DMS 273 (cell line): ENCODE results near the gene ANKRD17.

Source experiments
- DNase-seq: peaks from one replicate; lab custom pipeline; 2025; ENCODE audit not compliant: unreplicated experiment; lab: John Stamatoyannopoulos, UW

The ANKRD17 gene

DNA sequence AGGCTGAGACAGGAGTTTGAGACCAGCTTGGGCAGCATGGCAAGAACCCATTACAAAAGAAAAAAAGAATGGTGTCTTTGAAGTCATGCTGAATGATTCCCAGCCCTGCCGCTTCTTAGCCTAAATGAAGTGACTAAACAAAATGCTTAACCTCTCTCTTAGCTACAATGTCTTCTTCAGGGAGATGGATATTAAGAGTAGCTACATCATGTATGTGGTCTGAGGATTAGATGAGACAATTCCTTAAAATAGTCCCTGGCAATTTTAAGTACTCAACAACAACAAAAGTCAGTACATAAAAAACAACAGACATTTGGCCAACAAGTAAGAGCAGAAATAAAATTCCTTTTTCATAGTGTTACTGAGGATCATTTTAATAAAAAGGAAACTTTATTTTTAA, 124.8 kb downstream of the ANKRD17 start:
- DNase-seq: no peak

- no peak for DNase-seq
Measured at GRCh38 chr4:73131281-73131680, 127.3 kb downstream of the ANKRD17 start.

- no peak for DNase-seq
Measured at GRCh38 chr4:73129319-73129718, 129.3 kb downstream of the ANKRD17 start.

DNA sequence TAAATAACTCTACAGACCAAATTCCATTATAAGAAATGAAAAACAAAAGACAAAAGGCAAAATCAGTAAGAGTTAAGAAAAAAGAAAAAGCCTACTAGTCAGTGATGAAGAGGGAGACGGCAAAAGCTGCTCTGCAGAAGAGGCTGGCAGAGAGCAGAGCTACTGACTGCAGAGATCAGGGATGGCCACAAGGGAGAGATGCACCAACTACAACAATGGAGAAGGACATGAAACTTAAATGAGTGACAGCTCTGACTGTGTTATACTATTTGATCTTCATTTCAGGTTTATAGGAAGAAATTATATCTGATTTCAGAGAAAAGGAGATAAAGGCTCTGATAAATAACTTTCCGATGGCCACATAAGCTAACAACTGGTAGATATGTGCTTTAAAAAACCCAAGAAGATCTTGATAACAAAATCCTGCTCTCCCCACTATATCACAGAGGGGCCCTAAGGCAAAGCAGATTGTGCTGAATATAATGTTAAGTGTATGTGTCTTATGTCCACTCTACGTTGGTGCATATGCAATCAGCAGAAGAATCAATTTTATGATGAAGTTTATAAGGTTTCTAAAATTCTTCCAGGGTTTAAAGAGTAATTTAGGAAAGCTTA, 130.7 kb downstream of the ANKRD17 start:
- no peak for DNase-seq

- DNase-seq: no peak
Measured at GRCh38 chr4:73109493-73109892, 149.1 kb downstream of the ANKRD17 start.

- DNase-seq: no peak
Measured at GRCh38 chr4:73104695-73105094, 153.9 kb downstream of the ANKRD17 start.

DNA sequence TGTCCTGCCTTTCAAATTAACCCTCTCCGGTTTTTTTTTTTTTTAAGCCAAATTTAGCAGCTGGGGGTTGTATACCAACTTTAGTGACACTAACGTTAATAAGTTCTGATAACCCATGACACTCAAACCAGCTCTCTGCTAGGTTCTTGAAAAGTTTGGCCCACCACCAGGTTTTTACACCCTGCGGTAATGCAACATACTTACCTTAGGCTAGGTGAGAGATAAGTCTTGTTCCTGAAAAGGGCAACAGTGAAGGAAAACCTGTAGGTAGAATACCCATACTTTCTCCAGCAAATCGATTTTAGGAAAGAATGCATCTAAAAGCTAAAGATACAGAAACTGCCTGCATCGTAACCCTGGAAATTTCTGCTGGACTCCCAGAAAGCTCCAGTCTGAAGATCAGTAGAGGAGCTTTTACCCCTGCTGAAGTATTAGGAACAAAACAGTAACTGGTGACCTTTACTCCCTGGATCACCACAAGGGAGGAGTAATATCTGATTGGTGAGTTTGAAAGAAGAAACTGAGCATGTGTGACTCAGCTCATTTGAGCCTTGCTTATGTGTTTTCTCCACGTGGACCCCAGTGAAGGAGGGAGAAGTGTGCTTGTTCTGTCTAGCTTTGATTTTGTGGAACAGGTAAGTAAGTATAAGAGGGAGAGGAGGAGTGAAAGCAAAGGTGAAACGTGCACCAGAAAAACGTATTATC, 154.6 kb downstream of the ANKRD17 start:
- no peak for DNase-seq

DNA sequence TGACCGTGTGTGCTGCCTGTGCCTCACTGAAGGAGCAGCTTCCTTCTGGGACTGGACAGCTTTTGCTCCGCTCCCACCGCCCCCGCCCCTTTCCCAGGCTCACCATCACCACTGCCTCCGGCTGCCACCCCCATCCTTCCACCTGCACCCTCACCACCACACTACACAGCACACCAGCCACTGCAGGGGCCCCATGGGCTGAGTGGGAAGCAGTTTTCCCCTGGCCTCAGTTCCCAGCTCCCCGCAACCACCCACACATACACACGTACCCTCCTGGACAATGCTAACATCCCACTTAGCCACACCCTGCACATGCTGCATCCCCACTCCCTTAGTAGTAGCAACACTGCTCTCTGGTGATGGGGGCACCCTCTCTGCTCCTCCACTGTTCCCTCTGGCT, 159.5 kb downstream of the ANKRD17 start:
- DNase-seq: no peak

DNA sequence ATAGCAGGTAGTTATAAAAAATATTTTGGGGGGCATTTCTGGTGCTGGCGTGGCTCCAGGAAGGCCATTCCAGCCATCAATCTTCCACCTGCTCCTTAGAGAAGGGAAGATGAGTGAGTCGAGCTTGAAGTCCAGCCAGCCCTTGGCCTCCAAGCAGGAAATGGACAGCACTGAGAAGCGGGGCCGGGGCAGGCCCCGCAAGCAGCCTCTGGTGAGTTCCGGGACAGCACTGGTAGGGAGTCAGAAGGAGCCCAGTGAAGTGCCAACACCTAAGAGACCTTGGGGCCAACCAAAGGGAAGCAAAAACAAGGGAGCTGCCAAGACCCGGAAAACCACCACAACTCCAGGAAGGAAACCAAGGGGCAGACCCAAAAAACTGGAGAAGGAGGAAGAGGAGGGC, 159.9 kb downstream of the ANKRD17 start:
- no peak for DNase-seq

- DNase-seq: no peak
Measured at GRCh38 chr4:73098016-73098415, 160.6 kb downstream of the ANKRD17 start.

- no peak for DNase-seq
Measured at GRCh38 chr4:73092868-73093267, 165.7 kb downstream of the ANKRD17 start.

GRCh38 chr4:73090738-73091137, 167.9 kb downstream of the ANKRD17 start:
- DNase-seq: no peak

DNA sequence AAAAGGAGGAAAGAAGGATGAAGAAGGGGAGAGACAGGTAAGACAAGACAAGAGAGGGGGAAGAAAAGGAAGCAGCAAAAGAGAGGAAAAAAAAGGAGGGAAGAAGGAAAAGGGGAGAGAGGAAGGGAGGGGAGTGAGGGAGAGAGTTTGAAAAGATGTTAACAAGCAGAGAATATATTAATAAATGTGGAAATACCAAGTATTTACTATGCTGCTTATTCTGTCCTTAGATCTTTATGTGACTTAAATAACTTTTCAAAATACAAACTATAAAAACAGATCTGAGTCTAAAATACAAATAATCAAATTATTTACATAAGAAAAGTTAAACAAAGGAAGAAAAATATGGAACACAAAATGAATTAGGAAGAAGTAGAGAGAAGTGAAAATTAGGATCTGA, 170.7 kb downstream of the ANKRD17 start:
- no peak for DNase-seq

GRCh38 chr4:73086095-73086868, 172.3 kb downstream of the ANKRD17 start:
- no peak for DNase-seq

DNA sequence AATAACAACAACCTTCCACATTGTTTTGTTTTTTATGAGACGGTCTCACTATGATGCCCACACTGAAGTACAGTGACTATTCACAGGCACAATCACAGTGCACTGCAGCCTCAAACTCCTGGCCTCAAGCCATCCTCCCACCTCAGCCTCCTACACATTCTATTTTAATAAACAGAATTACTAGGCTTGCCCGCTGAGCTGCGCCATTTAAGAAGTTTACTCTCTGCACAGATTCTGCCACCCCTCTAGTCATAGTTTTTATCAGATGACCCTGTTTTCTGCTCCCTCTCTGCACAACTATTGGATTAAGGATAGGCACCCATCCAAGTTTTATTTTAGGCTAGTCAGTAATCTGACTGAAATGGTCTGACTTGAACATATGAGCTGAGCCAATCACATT, 177.8 kb downstream of the ANKRD17 start:
- DNase-seq: no peak

- DNase-seq: no peak
Measured at GRCh38 chr4:73075832-73076231, 182.8 kb downstream of the ANKRD17 start.

GRCh38 chr4:73070074-73070390, 188.6 kb downstream of the ANKRD17 start:
- peak; percentile 78 for DNase-seq

DNA sequence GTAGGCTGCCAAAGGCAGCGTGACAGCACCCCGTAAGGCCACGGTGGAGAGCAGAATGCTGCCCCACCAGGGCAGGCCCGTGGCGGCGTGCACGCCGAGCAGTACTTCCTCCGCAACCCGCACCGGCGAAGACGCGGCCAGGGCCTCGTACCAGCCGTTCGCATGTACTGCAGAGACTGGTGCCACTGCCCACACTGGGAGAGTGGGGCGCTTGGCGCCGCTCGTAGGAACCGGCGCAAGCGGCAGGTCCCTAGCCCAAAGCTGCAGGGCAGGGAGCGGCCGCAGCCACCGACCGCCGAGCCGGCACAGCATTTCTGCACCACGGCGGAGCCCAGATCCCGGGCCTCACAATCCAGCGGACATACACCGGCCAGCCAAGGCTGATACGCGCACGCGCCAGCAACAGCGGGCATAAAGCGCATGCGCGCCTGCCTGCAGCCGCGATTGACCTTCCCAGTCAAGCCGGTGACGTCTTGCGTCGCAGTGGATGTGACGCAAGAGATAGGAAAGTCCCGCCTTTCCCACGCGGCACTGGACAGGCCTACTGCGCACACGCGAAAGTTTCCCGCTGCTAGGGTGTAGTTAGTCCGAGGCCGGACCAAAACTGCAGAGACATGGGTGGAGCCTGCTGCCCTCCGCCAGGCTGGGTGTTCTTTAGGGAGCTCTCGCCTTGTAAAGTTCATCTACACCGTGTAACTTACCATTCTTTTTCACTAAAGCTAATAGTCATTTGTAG, 189.1 kb downstream of the ANKRD17 start, which contains the start of gene COX18:
COX18 (minus strand) TSS at position 379 of the 736 bp plus-strand sequence; CDS start at position 312, 67 bp downstream.
- peak; percentile 97 for DNase-seq

DNA sequence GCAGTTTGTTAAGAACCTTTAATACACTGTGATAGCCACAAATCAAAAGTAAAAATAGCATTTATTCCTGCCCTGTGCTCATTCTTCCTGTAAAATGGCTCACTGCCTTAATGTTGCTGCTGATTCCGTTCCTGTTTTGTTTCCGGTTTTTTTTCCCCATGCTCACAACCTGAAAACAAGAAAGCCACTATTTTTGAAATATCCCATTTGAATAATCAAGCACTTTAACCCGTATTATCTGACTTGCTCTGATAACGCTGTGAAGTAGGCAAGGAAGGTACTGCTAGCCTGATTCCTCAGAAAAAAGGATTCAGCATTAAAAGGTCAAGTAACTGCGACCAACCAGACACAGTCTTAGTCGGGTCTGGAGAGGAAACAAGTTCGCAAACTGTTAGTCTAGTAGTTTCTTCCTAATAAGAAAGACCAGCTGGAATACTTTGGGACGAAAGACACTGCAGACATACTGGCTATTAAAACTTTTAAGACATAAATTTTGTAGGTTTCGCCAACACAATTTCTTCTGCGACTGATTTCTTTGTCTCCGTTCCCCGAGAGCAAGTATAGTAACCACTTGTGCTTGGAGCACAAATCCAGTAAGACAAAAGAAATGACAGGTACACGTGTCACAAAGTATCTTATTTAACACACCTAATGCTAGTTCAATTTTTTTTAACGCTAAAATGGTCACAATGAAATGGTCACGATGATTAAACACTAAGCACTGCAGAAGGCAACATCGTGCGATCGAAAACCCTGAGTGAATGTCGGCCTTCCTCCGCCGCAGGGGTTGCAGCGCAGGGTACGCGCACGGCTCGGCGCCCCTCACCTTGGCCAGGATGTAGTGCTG, 189.9 kb downstream of the ANKRD17 start:
- DNase-seq: peak; percentile 63

GRCh38 chr4:73067971-73068394, 190.6 kb downstream of the ANKRD17 start:
- no peak for DNase-seq

DNA sequence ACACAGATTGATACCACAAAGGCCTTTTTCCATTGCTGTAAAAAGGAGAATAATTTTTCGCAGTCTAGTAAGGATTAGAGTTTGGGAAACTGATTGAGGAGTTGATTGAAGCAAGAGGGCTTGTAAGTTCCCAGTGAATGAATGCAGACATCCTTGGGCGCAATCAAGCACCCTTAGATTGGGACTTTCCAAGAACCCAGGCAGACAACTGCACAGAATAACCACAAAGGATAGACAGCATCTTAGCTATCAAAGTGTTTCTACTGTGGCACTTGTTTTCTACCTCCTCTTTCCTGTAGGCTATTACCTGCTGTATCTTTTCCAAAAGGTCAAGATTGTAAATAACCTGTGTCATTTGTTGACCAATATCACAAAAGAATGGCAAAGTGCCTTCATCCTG, 191.7 kb downstream of the ANKRD17 start:
- no peak for DNase-seq
